SU-DHL-6 (cell line): ENCODE data around the gene GNB3.

Experiments used
- CTCF ChIP-seq: fragments of 200-600 bp; sonication (generic); IDR thresholded peaks from one replicate; pipeline ENCODE4 v1.5.1; 2017; ENCODE audit warnings: antibody characterized with exemption, mild to moderate bottlenecking, low read length, moderate library complexity; ENCODE audit not compliant: insufficient read depth, poor library complexity, severe bottlenecking
- EZH2phosphoT487 ChIP-seq: fragments of 200-600 bp; sonication (generic), shearing (Covaris generic); conservative IDR thresholded peaks from 2 replicates; pipeline ENCODE4 v1.6.1; 2018; ENCODE audit warnings: mild to moderate bottlenecking, antibody characterized with exemption, low read length, moderate library complexity, mixed read lengths

DNA sequence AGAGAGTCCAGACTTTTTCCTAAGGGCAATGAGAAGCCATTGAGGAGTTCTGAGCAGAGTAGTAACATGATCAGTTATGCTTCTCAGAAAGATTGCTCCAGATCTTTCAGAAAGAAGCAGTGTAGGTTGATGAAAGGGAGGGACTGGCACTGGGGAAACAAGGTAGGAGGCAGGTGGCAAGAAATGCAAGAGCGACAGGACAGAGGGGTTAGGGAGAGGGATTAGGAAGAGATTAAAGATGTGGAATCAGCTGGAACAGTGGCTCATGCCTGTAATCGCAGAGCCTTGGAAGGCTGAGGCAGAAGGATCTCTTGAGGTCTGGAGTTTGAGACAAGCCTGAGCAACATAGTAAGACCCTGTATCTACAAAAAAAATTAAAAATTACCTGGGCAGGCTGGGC lies 7.0 kb downstream of the GNB3 start:
- TF ChIP-seq CTCF (no peak), EZH2phosphoT487 (no peak)
